IMR-90 (cell line): ENCODE results near the gene MID2. TPM values are rescaled to one million over a fixed set of nuclear protein-coding genes. Genes with fewer than 3 reads are reported as not detected.

ENCODE experiments used
- ATAC-seq: fragments of 200-7000 bp; cut with Tn5 transposase; 2 replicates; pipeline ENCODE4 v1.9.1; 2020; ENCODE audit warnings: low read depth, mild to moderate bottlenecking, moderate library complexity
- BruUV-seq: library from RNA; stranded (reverse); fragments of 400-500 nt; replicated peaks from 2 replicates; lab custom pipeline; 2021; lab: Mats Ljungman, UMichigan
- CTCF ChIA-PET: fragments of 300-600 bp; formaldehyde crosslinking; extraction: SDS; loops from one replicate; lab custom pipeline; 2021; ENCODE audit warnings: antibody characterized with exemption; lab: Yijun Ruan, JAX
- POLR2A ChIA-PET: fragments of 300-600 bp; sonication (Branson Sonifier 250); formaldehyde crosslinking; loops from one replicate; lab custom pipeline; 2022; ENCODE audit warnings: antibody characterized with exemption; ENCODE audit not compliant: unreplicated experiment; lab: Charles Lee
- DNase-seq: peaks from one replicate; pipeline ENCODE4 v3.0.0; 2013
- H2AFZ ChIP-seq: replicated peaks from 2 replicates; pipeline ENCODE3; 2013; ENCODE audit warnings: low read length, mild to moderate bottlenecking; ENCODE audit not compliant: poor library complexity
- H2AK5ac ChIP-seq: 2 replicates; pipeline ENCODE4 v1.6.1; 2013; ENCODE audit warnings: low read depth, low read length, inconsistent platforms
- H2AK9ac ChIP-seq: replicated peaks from 2 replicates; pipeline ENCODE3; 2013; ENCODE audit warnings: mild to moderate bottlenecking, low read depth, low read length, moderate library complexity; ENCODE audit not compliant: poor library complexity
- H2BK120ac ChIP-seq: 2 replicates; pipeline ENCODE4 v1.6.1; 2013; ENCODE audit warnings: low read depth, low read length, inconsistent platforms
- H2BK15ac ChIP-seq: 3 replicates; pipeline ENCODE4 v1.6.1; 2013; ENCODE audit warnings: low read depth, low read length, inconsistent platforms
- H2BK20ac ChIP-seq: 2 replicates; pipeline ENCODE4 v1.6.1; 2013; ENCODE audit warnings: low read depth, mild to moderate bottlenecking, inconsistent platforms, low read length, moderate library complexity
- H2BK5ac ChIP-seq: 2 replicates; pipeline ENCODE4 v1.6.1; 2013; ENCODE audit warnings: mild to moderate bottlenecking, low read depth, low read length, inconsistent platforms; ENCODE audit not compliant: poor library complexity, severe bottlenecking
- H3K14ac ChIP-seq: replicated peaks from 2 replicates; pipeline ENCODE4 v1.6.1; 2013; ENCODE audit warnings: low read depth, low read length, inconsistent platforms
- H3K18ac ChIP-seq: 2 replicates; pipeline ENCODE4 v1.6.1; 2013; ENCODE audit warnings: low read depth, low read length, control low read depth
- H3K23ac ChIP-seq: 2 replicates; pipeline ENCODE4 v1.6.1; 2013; ENCODE audit warnings: low read depth, low read length, inconsistent platforms
- H3K27ac ChIP-seq: 2 replicates; pipeline ENCODE4 v1.5.1; 2013; ENCODE audit warnings: mild to moderate bottlenecking, control low read depth, low read length; ENCODE audit not compliant: insufficient read depth
- H3K27me3 ChIP-seq: 2 replicates; pipeline ENCODE4 v1.6.1; 2013; ENCODE audit warnings: low read length; ENCODE audit not compliant: control insufficient read depth, insufficient read depth
- H3K36me3 ChIP-seq: 2 replicates; pipeline ENCODE4 v1.6.1; 2013; ENCODE audit warnings: low read length, mixed read lengths; ENCODE audit not compliant: control insufficient read depth, insufficient read depth
- H3K4ac ChIP-seq: 2 replicates; pipeline ENCODE4 v1.6.1; 2013; ENCODE audit warnings: low read depth, low read length, inconsistent platforms
- H3K4me1 ChIP-seq: 2 replicates; pipeline ENCODE4 v1.6.1; 2013; ENCODE audit warnings: low read length, mixed read lengths; ENCODE audit not compliant: control insufficient read depth, insufficient read depth
- H3K4me2 ChIP-seq: 2 replicates; pipeline ENCODE4 v1.6.1; 2013; ENCODE audit warnings: low read depth, mild to moderate bottlenecking, control low read depth, low read length, moderate library complexity
- H3K4me3 ChIP-seq: 2 replicates; pipeline ENCODE4 v1.5.1; 2013; ENCODE audit warnings: low read depth, mild to moderate bottlenecking, control low read depth, low read length, moderate library complexity; ENCODE audit not compliant: insufficient read depth
- H3K56ac ChIP-seq: 2 replicates; pipeline ENCODE4 v1.6.1; 2013; ENCODE audit warnings: low read length, inconsistent platforms; ENCODE audit not compliant: insufficient read depth; ENCODE audit errors: extremely low read depth
- H3K79me1 ChIP-seq, 2 experiments: 2 replicates each; pipeline ENCODE4 v1.6.1; 2013; ENCODE audit warnings: low read length in 2 of 2, inconsistent platforms in 1 of 2, low read depth in 1 of 2
- H3K9ac ChIP-seq: 2 replicates; pipeline ENCODE4 v1.6.1; 2013; ENCODE audit warnings: low read depth, low read length, control low read depth
- H3K9me1 ChIP-seq: 2 replicates; pipeline ENCODE4 v1.6.1; 2013; ENCODE audit warnings: low read length, inconsistent platforms; ENCODE audit not compliant: insufficient read depth
- H3K9me3 ChIP-seq: 2 replicates; pipeline ENCODE4 v1.6.1; 2013; ENCODE audit warnings: low read length; ENCODE audit not compliant: control insufficient read depth, insufficient read depth
- H4K20me1 ChIP-seq: 2 replicates; pipeline ENCODE4 v1.6.1; 2013; ENCODE audit warnings: low read length, inconsistent platforms; ENCODE audit not compliant: insufficient read depth
- H4K5ac ChIP-seq: 2 replicates; pipeline ENCODE4 v1.6.1; 2013; ENCODE audit warnings: mild to moderate bottlenecking, low read depth, low read length, control low read depth
- H4K8ac ChIP-seq, 2 experiments: 2 replicates each; pipeline ENCODE4 v1.6.1; 2013; ENCODE audit warnings: low read depth in 2 of 2, low read length in 2 of 2, control low read depth in 1 of 2, inconsistent platforms in 1 of 2
- H4K91ac ChIP-seq: 2 replicates; pipeline ENCODE4 v1.6.1; 2013; ENCODE audit warnings: low read depth, low read length, inconsistent platforms; ENCODE audit not compliant: insufficient read depth
- FOS ChIP-seq: fragments of 150-350 bp; IDR thresholded peaks from 2 replicates; pipeline ENCODE4 v1.6.1; 2016; ENCODE audit warnings: low read depth, low read length
- POLR2A ChIP-seq: IDR thresholded peaks from 2 replicates; pipeline ENCODE4 v1.6.1; 2012; ENCODE audit warnings: mild to moderate bottlenecking, low read depth, low read length
- RAD21 ChIP-seq: IDR thresholded peaks from 2 replicates; pipeline ENCODE4 v1.6.1; 2012; ENCODE audit warnings: low read length, improper control_type of control experiment
- SMC3 ChIP-seq: fragments of 150-350 bp; IDR thresholded peaks from 2 replicates; pipeline ENCODE4 v1.6.1; 2016; ENCODE audit warnings: low read depth, mild to moderate bottlenecking, antibody characterized with exemption, low read length, moderate library complexity
- WGBS, 2 experiments: methylation state at CpG; one replicate each; pipeline versions ENCODE4 v1.1.5 to v1.1.7; 2013; ENCODE audit warnings: missing lambda C conversion rate in 2 of 2; ENCODE audit not compliant: insufficient read length in 1 of 2; ENCODE audit errors: extremely low coverage in 2 of 2; 5-methylcytosine and 5-hydroxymethylcytosine counted together
- dilution Hi-C: fragments of 300-500 bp; cut with HindIII; formaldehyde crosslinking; loops from one replicate; pipeline ENCODE4 v1.14.3; 2018; ENCODE audit warnings: low sequenced_read_pairs; ENCODE audit not compliant: unreplicated experiment
- in situ Hi-C: fragments of 300-500 bp; cut with MboI; formaldehyde crosslinking; loops from 3 replicates; pipeline ENCODE4 v1.14.3; 2019; ENCODE audit warnings: low sequenced_read_pairs, inconsistent platforms, mixed read lengths
- intact Hi-C: fragments of 100-400 bp; cut with micrococcal nuclease; formaldehyde crosslinking; loops from 2 replicates; pipeline ENCODE4 v1.10.0; 2022
- polyA plus RNA-seq, 3 experiments: library from polyadenylated mRNA; depleted of rRNA; stranded (reverse); fragments of >200 nt; gene quantifications; 2 replicates each; pipeline ENCODE4 v1.2.3, GENCODE V29; 2012; ENCODE audit warnings: low replicate concordance in 1 of 3
- total RNA-seq: library from RNA; depleted of rRNA; stranded (reverse); fragments of >200 nt; gene quantifications from 2 replicates; pipeline ENCODE4 v1.2.3, GENCODE V29; 2012
- TF ChIP-seq, protein P1 (sequence below): conservative IDR thresholded peaks from 2 replicates; pipeline ENCODE4 v1.5.1; 2012; ENCODE audit warnings: mild to moderate bottlenecking, low read depth, low read length, improper control_type of control experiment

The MID2 gene
- total and polyA plus RNA-seq, 2 of the 4 experiments (the other 2 are of a cell fraction): 1.1 to 4.7 TPM

DNA sequence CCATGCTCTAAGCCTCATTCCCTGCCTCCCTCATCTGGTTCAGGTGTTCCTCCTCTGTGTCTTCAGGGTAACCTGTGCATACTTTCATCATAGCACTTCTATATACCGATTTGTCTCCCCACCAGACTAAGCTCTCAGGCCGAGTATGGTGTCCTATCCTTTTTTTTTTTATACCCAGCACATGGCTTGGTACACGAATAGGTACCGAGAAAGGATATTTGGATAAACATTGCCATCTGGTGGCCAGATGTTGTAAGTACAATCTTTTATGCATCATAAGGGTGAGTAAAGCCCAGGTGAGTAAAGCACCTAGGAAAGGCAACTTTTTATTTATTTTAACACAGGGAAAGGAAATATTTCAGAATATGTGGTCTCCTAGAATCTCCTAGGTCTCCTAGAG is 68.4 kb downstream of the MID2 start:
- Histone ChIP-seq H2BK15ac (no peak overlapping the region), H3K18ac (no peak overlapping the region), H3K9me1 (no peaks in the 10 kb centered on the region), H2BK20ac (no peak overlapping the region), H3K4me3 (no peak overlapping the region), H3K9ac (no peak overlapping the region), H4K8ac (no peak overlapping the region), H3K27me3 (peaks cover 5% of the 10 kb centered on the region), H3K56ac (no peak overlapping the region), H3K9me3 (no peaks in the 10 kb centered on the region; the same call in 1 of the 2 replicates), H2BK5ac (no peak overlapping the region), H3K14ac (no peak overlapping the region), H3K79me1 (no peaks in the 10 kb centered on the region), H3K36me3 (no peaks in the 10 kb centered on the region), H3K4me1 (no peaks in the 10 kb centered on the region), H2AK9ac (no peak overlapping the region), H3K4ac (no peak overlapping the region), H3K27ac (no peak overlapping the region), H4K5ac (no peak overlapping the region), H3K4me2 (no peak overlapping the region), H4K91ac (no peak overlapping the region), H3K23ac (no peak overlapping the region), H2AFZ (no peak overlapping the region), H2BK120ac (no peak overlapping the region), H4K20me1 (no peaks in the 10 kb centered on the region; the same call in 1 of the 2 replicates), H2AK5ac (no peak overlapping the region)
- DNase-seq: peak; percentile 42
- dilution Hi-C loops: no loop called here
- intact Hi-C loops: loop anchor here (2.0 to 10.0 kb wide), 2 partner anchors 235 to 999 kb away; no protein-coding TSS in a partner anchor
- TF ChIP-seq SMC3 (peak; percentile 46), RAD21 (peak; percentile 65), POLR2A (no peak), FOS (no peak)
- TF ChIP-seq, protein P1, sequence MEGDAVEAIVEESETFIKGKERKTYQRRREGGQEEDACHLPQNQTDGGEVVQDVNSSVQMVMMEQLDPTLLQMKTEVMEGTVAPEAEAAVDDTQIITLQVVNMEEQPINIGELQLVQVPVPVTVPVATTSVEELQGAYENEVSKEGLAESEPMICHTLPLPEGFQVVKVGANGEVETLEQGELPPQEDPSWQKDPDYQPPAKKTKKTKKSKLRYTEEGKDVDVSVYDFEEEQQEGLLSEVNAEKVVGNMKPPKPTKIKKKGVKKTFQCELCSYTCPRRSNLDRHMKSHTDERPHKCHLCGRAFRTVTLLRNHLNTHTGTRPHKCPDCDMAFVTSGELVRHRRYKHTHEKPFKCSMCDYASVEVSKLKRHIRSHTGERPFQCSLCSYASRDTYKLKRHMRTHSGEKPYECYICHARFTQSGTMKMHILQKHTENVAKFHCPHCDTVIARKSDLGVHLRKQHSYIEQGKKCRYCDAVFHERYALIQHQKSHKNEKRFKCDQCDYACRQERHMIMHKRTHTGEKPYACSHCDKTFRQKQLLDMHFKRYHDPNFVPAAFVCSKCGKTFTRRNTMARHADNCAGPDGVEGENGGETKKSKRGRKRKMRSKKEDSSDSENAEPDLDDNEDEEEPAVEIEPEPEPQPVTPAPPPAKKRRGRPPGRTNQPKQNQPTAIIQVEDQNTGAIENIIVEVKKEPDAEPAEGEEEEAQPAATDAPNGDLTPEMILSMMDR: peak; percentile 54
- in situ Hi-C loops: no loop called here
- BruUV-seq: no TSS peak
- ChIA-PET CTCF (interaction anchor here (0.6 to 0.9 kb wide), 3 partner anchors 96 to 1910 kb away, joined by 3 to 4 read pairs (median 4); no protein-coding TSS in a partner anchor), POLR2A (no interaction called here)
- no CpG with 5 or more reads among the region's 4 CpGs for WGBS, 2 experiments
- 0 out of 2 replicates have a peak, but pooled peaks have one; percentile 37 for ATAC-seq
